HEK293 (cell line): Measurements from ENCODE around the gene MPZL2.

Source experiments
- CTCF ChIA-PET: fragments of 350-600 bp; formaldehyde crosslinking; extraction: SDS; loops from one replicate; lab custom pipeline; 2021; ENCODE audit warnings: antibody characterized with exemption; lab: Yijun Ruan, JAX
- POLR2A ChIA-PET: fragments of 300-600 bp; formaldehyde crosslinking; extraction: SDS; loops from one replicate; lab custom pipeline; 2020; ENCODE audit warnings: antibody characterized with exemption, inconsistent platforms; lab: Yijun Ruan, JAX
- H3K27ac ChIP-seq: fragments of 200-500 bp; sonication (Bioruptor generic); 2 replicates; pipeline ENCODE4 v1.5.1; 2014; ENCODE audit warnings: low read depth, low read length, control low read depth, inconsistent platforms; ENCODE audit errors: extremely low read depth
- H3K36me3 ChIP-seq, 2 experiments: fragments of 200-500 bp in 1 of 2; sonication (Bioruptor generic) in 1 of 2; 1 replicate in 1 of 2; 2 replicates in 1 of 2; pipeline ENCODE4 v1.5.1; 2014 to 2017; ENCODE audit warnings: inconsistent platforms in 2 of 2, low read length in 2 of 2; ENCODE audit not compliant: control insufficient read depth in 2 of 2, insufficient read depth in 1 of 2
- H3K4me1 ChIP-seq: fragments of 200-500 bp; sonication (Bioruptor generic); 2 replicates; pipeline ENCODE4 v1.5.1; 2014; ENCODE audit warnings: mild to moderate bottlenecking, low read length, inconsistent platforms; ENCODE audit not compliant: control insufficient read depth, insufficient read depth
- H3K4me3 ChIP-seq: 2 replicates; pipeline ENCODE4 v1.5.1; 2011; ENCODE audit warnings: low read depth, mild to moderate bottlenecking, control low read depth, low read length, moderate library complexity
- H3K9me3 ChIP-seq: fragments of 200-500 bp; sonication (Bioruptor generic); 2 replicates; pipeline ENCODE4 v1.5.1; 2014; ENCODE audit warnings: low read depth, low read length, inconsistent platforms; ENCODE audit not compliant: control insufficient read depth, insufficient read depth
- GLI2 ChIP-seq: fragments of 450-650 bp; formaldehyde crosslinking; IDR thresholded peaks from 2 replicates; pipeline ENCODE4; 2017; ENCODE audit warnings: missing biosample characterization, missing genetic modification characterization, low read depth, borderline replicate concordance
- GLI4 ChIP-seq: fragments of 450-650 bp; formaldehyde crosslinking; IDR thresholded peaks from 2 replicates; pipeline ENCODE4 v1.5.1; 2016; ENCODE audit warnings: missing biosample characterization, missing genetic modification characterization
- KLF1 ChIP-seq: fragments of 450-650 bp; formaldehyde crosslinking; IDR thresholded peaks from 2 replicates; pipeline ENCODE4 v1.5.1; 2016; ENCODE audit warnings: missing biosample characterization, missing genetic modification characterization
- KLF10 ChIP-seq: fragments of 450-650 bp; IDR thresholded peaks from 2 replicates; pipeline ENCODE4 v1.5.1; 2018; ENCODE audit warnings: missing biosample characterization, mild to moderate bottlenecking, missing genetic modification characterization
- KLF7 ChIP-seq: fragments of 450-650 bp; formaldehyde crosslinking; IDR thresholded peaks from 2 replicates; pipeline ENCODE4 v1.5.1; 2016; ENCODE audit warnings: missing biosample characterization, missing genetic modification characterization, borderline replicate concordance
- PRDM1 ChIP-seq: fragments of 450-650 bp; formaldehyde crosslinking; IDR thresholded peaks from 2 replicates; pipeline ENCODE4; 2016; ENCODE audit warnings: missing biosample characterization, missing genetic modification characterization
- YY2 ChIP-seq: fragments of 450-650 bp; formaldehyde crosslinking; IDR thresholded peaks from 2 replicates; pipeline ENCODE4 v1.5.1; 2016; ENCODE audit warnings: missing biosample characterization, missing genetic modification characterization
- ZBTB20 ChIP-seq: fragments of 450-650 bp; formaldehyde crosslinking; IDR thresholded peaks from 2 replicates; pipeline ENCODE4 v1.5.1; 2016; ENCODE audit warnings: missing biosample characterization, missing genetic modification characterization
- ZNF133 ChIP-seq: fragments of 450-650 bp; formaldehyde crosslinking; IDR thresholded peaks from 2 replicates; pipeline ENCODE4 v1.5.1; 2016; ENCODE audit warnings: missing biosample characterization, missing genetic modification characterization
- ZNF146 ChIP-seq: fragments of 450-650 bp; formaldehyde crosslinking; IDR thresholded peaks from 2 replicates; pipeline ENCODE4 v1.5.1; 2016; ENCODE audit warnings: missing biosample characterization, missing genetic modification characterization
- ZNF2 ChIP-seq: fragments of 450-650 bp; formaldehyde crosslinking; IDR thresholded peaks from 2 replicates; pipeline ENCODE4 v1.5.1; 2016; ENCODE audit warnings: missing biosample characterization, missing genetic modification characterization
- ZNF211 ChIP-seq: fragments of 450-650 bp; formaldehyde crosslinking; IDR thresholded peaks from 2 replicates; pipeline ENCODE4 v1.5.1; 2016; ENCODE audit warnings: low read depth, missing biosample characterization, missing genetic modification characterization
- ZNF274 ChIP-seq, 2 experiments: fragments of 200-500 bp in 1 of 2; fragments of 450-650 bp in 1 of 2; sonication (Bioruptor generic) in 1 of 2; formaldehyde crosslinking in 1 of 2; IDR thresholded peaks; 2 replicates each; pipeline versions ENCODE4 v1.5.1 to v1.6.1; 2014 to 2016; ENCODE audit warnings: borderline replicate concordance in 1 of 2, inconsistent platforms in 1 of 2, low read length in 1 of 2, missing biosample characterization in 1 of 2, missing genetic modification characterization in 1 of 2
- ZNF354C ChIP-seq: fragments of 450-650 bp; formaldehyde crosslinking; IDR thresholded peaks from 2 replicates; pipeline ENCODE4 v1.5.1; 2016; ENCODE audit warnings: missing biosample characterization, missing genetic modification characterization, low read depth, borderline replicate concordance
- ZNF391 ChIP-seq: fragments of 450-650 bp; formaldehyde crosslinking; IDR thresholded peaks from 2 replicates; pipeline ENCODE4 v1.5.1; 2016; ENCODE audit warnings: low read depth, missing biosample characterization, missing genetic modification characterization, borderline replicate concordance
- ZNF529 ChIP-seq: fragments of 450-650 bp; formaldehyde crosslinking; IDR thresholded peaks from 2 replicates; pipeline ENCODE4 v1.5.1; 2017; ENCODE audit warnings: missing genetic modification characterization, missing biosample characterization; ENCODE audit not compliant: insufficient replicate concordance
- ZNF596 ChIP-seq: fragments of 450-650 bp; IDR thresholded peaks from 2 replicates; pipeline ENCODE4 v1.5.0; 2018; ENCODE audit warnings: missing biosample characterization, mild to moderate bottlenecking, missing genetic modification characterization, moderate library complexity
- ZNF830 ChIP-seq: fragments of 450-650 bp; IDR thresholded peaks from 2 replicates; pipeline ENCODE4 v1.5.0; 2018; ENCODE audit warnings: missing biosample characterization, missing genetic modification characterization, low read depth, mild to moderate bottlenecking, moderate library complexity
- ZSCAN30 ChIP-seq: fragments of 450-650 bp; IDR thresholded peaks from 2 replicates; pipeline ENCODE4 v1.5.1; 2018; ENCODE audit warnings: missing biosample characterization, mild to moderate bottlenecking, missing genetic modification characterization, moderate library complexity
- ZSCAN4 ChIP-seq: fragments of 450-650 bp; formaldehyde crosslinking; IDR thresholded peaks from 2 replicates; pipeline ENCODE4 v1.5.1; 2017; ENCODE audit warnings: missing biosample characterization, missing genetic modification characterization
- TF ChIP-seq, protein P1 (sequence below): fragments of 450-650 bp; formaldehyde crosslinking; IDR thresholded peaks from 2 replicates; pipeline ENCODE4 v1.5.1; 2016; ENCODE audit warnings: missing biosample characterization, missing genetic modification characterization
- TF ChIP-seq, protein P2 (sequence below): fragments of 450-650 bp; IDR thresholded peaks from 2 replicates; pipeline ENCODE4 v1.5.1; 2018; ENCODE audit warnings: missing biosample characterization, mild to moderate bottlenecking, missing genetic modification characterization
- TF ChIP-seq, protein P3 (sequence below): fragments of 450-650 bp; formaldehyde crosslinking; IDR thresholded peaks from 2 replicates; pipeline ENCODE4 v1.5.1; 2017; ENCODE audit warnings: missing biosample characterization, missing genetic modification characterization

MPZL2 gene

DNA sequence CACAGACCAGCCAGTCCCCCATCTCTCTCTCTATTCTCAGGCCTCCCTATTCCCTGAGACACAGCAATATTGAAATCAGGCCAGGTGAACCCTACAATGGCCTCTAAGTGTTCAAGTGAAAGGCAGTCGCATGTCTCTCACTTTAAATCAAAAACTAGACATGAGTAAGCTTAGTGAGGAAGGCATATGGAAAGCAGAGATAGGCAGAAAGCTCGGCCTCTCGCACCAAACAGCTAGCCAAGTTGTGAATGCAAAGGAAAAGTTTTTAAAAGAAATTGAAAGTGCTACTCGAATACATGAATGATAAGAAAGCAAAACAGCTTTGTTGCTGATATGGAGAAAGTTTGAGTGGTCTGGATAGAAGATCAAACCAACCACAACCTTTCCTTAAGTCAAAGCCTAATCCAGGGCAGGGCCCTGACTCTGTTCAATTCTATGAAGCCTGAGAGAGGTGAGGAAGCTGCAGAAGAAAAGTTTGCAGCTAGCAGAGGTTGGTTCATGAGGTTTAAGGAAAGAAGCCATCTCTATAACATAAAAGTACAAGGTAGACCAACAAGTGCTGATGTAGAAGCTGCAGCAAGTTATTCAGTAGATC, 19.8 kb upstream of the MPZL2 start:
- Histone ChIP-seq H3K27ac (no peak overlapping the region), H3K9me3 (no peaks in the 10 kb centered on the region), H3K4me1 (no peaks in the 10 kb centered on the region), H3K36me3 (no peaks in the 10 kb centered on the region), H3K4me3 (no peak overlapping the region)
- ChIA-PET CTCF (interaction anchor here (1.0 kb wide), 1 partner anchor 20 kb away, joined by 4 read pairs; no protein-coding TSS in a partner anchor), POLR2A (no interaction called here)
- peak; percentile 51; the same call in 1 of the 2 replicates for TF ChIP-seq PRDM1
- TF ChIP-seq, protein P1, sequence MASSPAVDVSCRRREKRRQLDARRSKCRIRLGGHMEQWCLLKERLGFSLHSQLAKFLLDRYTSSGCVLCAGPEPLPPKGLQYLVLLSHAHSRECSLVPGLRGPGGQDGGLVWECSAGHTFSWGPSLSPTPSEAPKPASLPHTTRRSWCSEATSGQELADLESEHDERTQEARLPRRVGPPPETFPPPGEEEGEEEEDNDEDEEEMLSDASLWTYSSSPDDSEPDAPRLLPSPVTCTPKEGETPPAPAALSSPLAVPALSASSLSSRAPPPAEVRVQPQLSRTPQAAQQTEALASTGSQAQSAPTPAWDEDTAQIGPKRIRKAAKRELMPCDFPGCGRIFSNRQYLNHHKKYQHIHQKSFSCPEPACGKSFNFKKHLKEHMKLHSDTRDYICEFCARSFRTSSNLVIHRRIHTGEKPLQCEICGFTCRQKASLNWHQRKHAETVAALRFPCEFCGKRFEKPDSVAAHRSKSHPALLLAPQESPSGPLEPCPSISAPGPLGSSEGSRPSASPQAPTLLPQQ, result no peak
- no peak for TF ChIP-seq ZNF133 (tag by site-specific recombination)

DNA sequence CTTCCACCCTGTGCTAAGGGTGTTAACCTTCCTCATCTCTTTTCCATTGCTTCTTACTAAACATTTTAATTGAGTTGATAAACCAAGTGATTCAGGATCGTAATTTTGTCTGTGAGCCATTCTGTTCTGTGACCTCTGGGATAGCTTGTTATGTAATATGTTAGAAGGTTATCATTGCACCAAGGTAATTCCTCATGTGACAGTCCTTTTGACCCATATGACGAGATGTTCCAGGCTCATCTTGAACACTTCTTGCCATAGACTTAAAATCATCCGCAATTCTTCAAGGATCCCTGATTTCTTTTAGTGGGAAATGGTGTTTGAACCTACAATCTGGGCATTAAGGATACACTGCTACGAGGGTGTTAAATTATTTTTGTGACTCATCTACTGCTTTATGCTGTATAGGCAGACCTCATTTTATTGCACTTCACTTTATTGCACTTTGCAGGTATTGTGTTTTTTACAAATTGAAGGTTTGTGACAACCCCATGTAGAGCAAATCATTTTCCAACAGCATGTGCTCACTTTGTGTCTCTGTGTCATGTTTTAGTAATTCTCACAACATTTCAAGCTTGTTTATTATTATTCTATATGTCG, 19.0 kb upstream of the MPZL2 start:
- POLR2A ChIA-PET, result no interaction called here
- H3K4me3 ChIP-seq, result no peak overlapping the region
- no peaks in the 10 kb centered on the region for H3K4me1 ChIP-seq
- H3K27ac ChIP-seq, result no peak overlapping the region
- H3K36me3 ChIP-seq, result no peaks in the 10 kb centered on the region
- H3K9me3 ChIP-seq, result no peaks in the 10 kb centered on the region
- CTCF ChIA-PET, result interaction anchor here (0.6 to 2.1 kb wide), 4 partner anchors 12 to 70 kb away, joined by 3 to 8 read pairs (median 4); no protein-coding TSS in a partner anchor
- TF ChIP-seq, protein P2, sequence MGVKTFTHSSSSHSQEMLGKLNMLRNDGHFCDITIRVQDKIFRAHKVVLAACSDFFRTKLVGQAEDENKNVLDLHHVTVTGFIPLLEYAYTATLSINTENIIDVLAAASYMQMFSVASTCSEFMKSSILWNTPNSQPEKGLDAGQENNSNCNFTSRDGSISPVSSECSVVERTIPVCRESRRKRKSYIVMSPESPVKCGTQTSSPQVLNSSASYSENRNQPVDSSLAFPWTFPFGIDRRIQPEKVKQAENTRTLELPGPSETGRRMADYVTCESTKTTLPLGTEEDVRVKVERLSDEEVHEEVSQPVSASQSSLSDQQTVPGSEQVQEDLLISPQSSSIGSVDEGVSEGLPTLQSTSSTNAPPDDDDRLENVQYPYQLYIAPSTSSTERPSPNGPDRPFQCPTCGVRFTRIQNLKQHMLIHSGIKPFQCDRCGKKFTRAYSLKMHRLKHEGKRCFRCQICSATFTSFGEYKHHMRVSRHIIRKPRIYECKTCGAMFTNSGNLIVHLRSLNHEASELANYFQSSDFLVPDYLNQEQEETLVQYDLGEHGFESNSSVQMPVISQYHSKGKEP (tag by site-specific recombination), result no peak
- TF ChIP-seq ZNF146 (tag by site-specific recombination) (no peak), KLF1 (tag by site-specific recombination) (no peak), ZSCAN30 (tag by site-specific recombination) (no peak), ZNF211 (tag by site-specific recombination) (no peak), ZNF2 (tag by site-specific recombination) (no peak)

GRCh38 chr11:118282606-118283005, 18.5 kb upstream of the MPZL2 start:
- CTCF ChIA-PET, result interaction anchor here (0.8 to 2.1 kb wide), 3 partner anchors 13 to 32 kb away, joined by 3 to 8 read pairs (median 4); no protein-coding TSS in a partner anchor

More at GRCh38 chr11:118282606-118283005, 18.5 kb upstream of the MPZL2 start:
- no peaks in the 10 kb centered on the region for H3K9me3 ChIP-seq
- H3K4me3 ChIP-seq, result no peak overlapping the region
- TF ChIP-seq KLF7 (tag by site-specific recombination), result no peak
- TF ChIP-seq KLF10 (tag by site-specific recombination), result no peak
- TF ChIP-seq ZNF354C, result no peak
- no peak for TF ChIP-seq ZSCAN4 (tag by site-specific recombination)
- TF ChIP-seq ZNF596, result no peak
- no peak for TF ChIP-seq ZNF529 (tag by site-specific recombination)
- no peak for TF ChIP-seq ZBTB20 (tag by site-specific recombination)
- TF ChIP-seq ZNF391 (tag by site-specific recombination), result no peak
- no peak for TF ChIP-seq GLI2
- no peak for TF ChIP-seq ZNF274 (IDR thresholded peaks at IDR 0.05; ENCODE audit: low read length)
- TF ChIP-seq ZNF274 (tag by site-specific recombination; IDR thresholded peaks at IDR 0.05; ENCODE audit: borderline replicate concordance), result no peak
- TF ChIP-seq GLI4 (tag by site-specific recombination), result no peak
- TF ChIP-seq ZNF830 (tag by site-specific recombination), result no peak
- TF ChIP-seq, protein P3, sequence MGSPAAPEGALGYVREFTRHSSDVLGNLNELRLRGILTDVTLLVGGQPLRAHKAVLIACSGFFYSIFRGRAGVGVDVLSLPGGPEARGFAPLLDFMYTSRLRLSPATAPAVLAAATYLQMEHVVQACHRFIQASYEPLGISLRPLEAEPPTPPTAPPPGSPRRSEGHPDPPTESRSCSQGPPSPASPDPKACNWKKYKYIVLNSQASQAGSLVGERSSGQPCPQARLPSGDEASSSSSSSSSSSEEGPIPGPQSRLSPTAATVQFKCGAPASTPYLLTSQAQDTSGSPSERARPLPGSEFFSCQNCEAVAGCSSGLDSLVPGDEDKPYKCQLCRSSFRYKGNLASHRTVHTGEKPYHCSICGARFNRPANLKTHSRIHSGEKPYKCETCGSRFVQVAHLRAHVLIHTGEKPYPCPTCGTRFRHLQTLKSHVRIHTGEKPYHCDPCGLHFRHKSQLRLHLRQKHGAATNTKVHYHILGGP, result no peak
- no peak for TF ChIP-seq YY2 (tag by site-specific recombination)
- POLR2A ChIA-PET, result no interaction called here
- H3K36me3 ChIP-seq, result no peaks in the 10 kb centered on the region
- H3K4me1 ChIP-seq, result no peaks in the 10 kb centered on the region
- no peak overlapping the region for H3K27ac ChIP-seq
